ENCODE data around the gene C7.
"Not testable (repeated sequence)": the region's sequence is repeated elsewhere in the genome, so short reads cannot be mapped to it uniquely, and the experiment has no call there.

Gene C7

GRCh38 chr5:40909264-40909663, at the start of gene C7:
TSS of gene C7 (plus strand) at chr5:40909497. CDS start at chr5:40909611, 114 bp downstream.
- DNase-seq, result no peak

- no peak for DNase-seq
Measured at GRCh38 chr5:40860711-40861110, 48.6 kb upstream of the C7 start.

- not testable (repeated sequence) for DNase-seq
Measured at GRCh38 chr5:40865004-40865403, 44.3 kb upstream of the C7 start.

- no peak for DNase-seq
Measured at GRCh38 chr5:40866844-40867243, 42.5 kb upstream of the C7 start.

- DNase-seq, result no peak
Measured at GRCh38 chr5:40869384-40869783, 39.9 kb upstream of the C7 start.

GRCh38 chr5:40871177-40871576, 38.1 kb upstream of the C7 start:
- no peak for DNase-seq

- not testable (repeated sequence) for DNase-seq
Measured at GRCh38 chr5:40872253-40872652, 37.0 kb upstream of the C7 start.

GRCh38 chr5:40873286-40873880, 35.9 kb upstream of the C7 start:
- no peak for DNase-seq

GRCh38 chr5:40875958-40876357, 33.3 kb upstream of the C7 start:
- DNase-seq, result no peak

GRCh38 chr5:40877371-40877988, 31.8 kb upstream of the C7 start:
- no peak for DNase-seq

- DNase-seq, result no peak
Measured at GRCh38 chr5:40879163-40879942, 29.9 kb upstream of the C7 start.

GRCh38 chr5:40882291-40882690, 27.0 kb upstream of the C7 start:
- no peak for DNase-seq

- DNase-seq, result not testable (repeated sequence)
Measured at GRCh38 chr5:40883051-40883450, 26.2 kb upstream of the C7 start.

- not testable (repeated sequence) for DNase-seq
Measured at GRCh38 chr5:40895440-40896425, 13.6 kb upstream of the C7 start.

GRCh38 chr5:40904205-40904993, 4.9 kb upstream of the C7 start:
- no peak for DNase-seq

- DNase-seq, result no peak
Measured at GRCh38 chr5:40904994-40905306, 4.3 kb upstream of the C7 start.

GRCh38 chr5:40906351-40906751, 2.9 kb upstream of the C7 start:
- no peak for DNase-seq

- no peak for DNase-seq
Measured at GRCh38 chr5:40909723-40910122, 426 bp downstream of the C7 start.

GRCh38 chr5:40911266-40911665, 2.0 kb downstream of the C7 start:
- DNase-seq, result no peak

GRCh38 chr5:40914835-40915234, 5.5 kb downstream of the C7 start:
- no peak for DNase-seq

- no peak for DNase-seq
Measured at GRCh38 chr5:40915341-40915926, 6.1 kb downstream of the C7 start.

- DNase-seq, result no peak
Measured at GRCh38 chr5:40916226-40916625, 6.9 kb downstream of the C7 start.

All from NCI-H1436 treated with DMSO at 0.1 percent for 48 hours (cell line).